HEK293T (cell line): ENCODE measurements around the gene TMEM178B.

ENCODE experiments used
- ARNT ChIP-seq: fragments of 450-650 bp; IDR thresholded peaks from 2 replicates; pipeline ENCODE4 v1.6.1; 2017; ENCODE audit warnings: mild to moderate bottlenecking
- BHLHE40 ChIP-seq: fragments of 450-650 bp; IDR thresholded peaks from 2 replicates; pipeline ENCODE4 v1.6.1; 2016; ENCODE audit warnings: mild to moderate bottlenecking, moderate library complexity, borderline replicate concordance
- ELF4 ChIP-seq: fragments of 450-650 bp; IDR thresholded peaks from 2 replicates; pipeline ENCODE4 v1.6.1; 2017; ENCODE audit warnings: antibody characterized with exemption
- FOXA1 ChIP-seq: fragments of 450-650 bp; IDR thresholded peaks from 2 replicates; pipeline ENCODE4 v1.6.1; 2016; ENCODE audit warnings: mild to moderate bottlenecking
- FOXK2 ChIP-seq: fragments of 450-650 bp; IDR thresholded peaks from 2 replicates; pipeline ENCODE4 v1.6.1; 2016; ENCODE audit warnings: mild to moderate bottlenecking
- FOXM1 ChIP-seq: fragments of 450-650 bp; IDR thresholded peaks from 2 replicates; pipeline ENCODE4 v1.6.1; 2017; ENCODE audit warnings: mild to moderate bottlenecking, borderline replicate concordance
- HDGF ChIP-seq: fragments of 450-650 bp; IDR thresholded peaks from 2 replicates; pipeline ENCODE4 v1.6.1; 2017; ENCODE audit warnings: antibody characterized with exemption, borderline replicate concordance
- L3MBTL2 ChIP-seq: fragments of 450-650 bp; conservative IDR thresholded peaks from 2 replicates; pipeline ENCODE4 v1.6.1; 2016; ENCODE audit warnings: mild to moderate bottlenecking
- LEF1 ChIP-seq: fragments of 450-650 bp; IDR thresholded peaks from 2 replicates; pipeline ENCODE4 v1.6.1; 2017; ENCODE audit warnings: mild to moderate bottlenecking, borderline replicate concordance
- PKNOX1 ChIP-seq: fragments of 450-650 bp; IDR thresholded peaks from 2 replicates; pipeline ENCODE4 v1.6.1; 2016
- SP1 ChIP-seq: fragments of 450-650 bp; IDR thresholded peaks from 2 replicates; pipeline ENCODE4 v1.6.1; 2017
- SUZ12 ChIP-seq: fragments of 450-650 bp; IDR thresholded peaks from 2 replicates; pipeline ENCODE4 v1.6.1; 2016; ENCODE audit warnings: mild to moderate bottlenecking
- TARDBP ChIP-seq: fragments of 450-650 bp; IDR thresholded peaks from 2 replicates; pipeline ENCODE4 v1.6.1; 2016
- ZNF384 ChIP-seq: fragments of 450-650 bp; IDR thresholded peaks from 2 replicates; pipeline ENCODE4 v1.6.1; 2016

GRCh38 chr7:141451232-141451631, 377.4 kb downstream of the TMEM178B start:
- TF ChIP-seq FOXM1 (no peak), FOXK2 (no peak), LEF1 (no peak), L3MBTL2 (no peak), FOXA1 (no peak), SUZ12 (no peak), ARNT (no peak), SP1 (no peak), BHLHE40 (no peak), TARDBP (no peak), PKNOX1 (no peak), ZNF384 (no peak), HDGF (no peak), ELF4 (no peak)
